Endodermal cell (in vitro differentiated cells): ENCODE results near the gene PDE6D. TPM values are rescaled to one million over a fixed set of nuclear protein-coding genes. Genes with fewer than 3 reads are reported as not detected.

ENCODE experiments used
- DNase-seq: peaks from one replicate; pipeline ENCODE4 v3.0.0-alpha.2; 2017
- H3K27ac ChIP-seq: 2 replicates; pipeline ENCODE4 v1.5.1; 2013; ENCODE audit warnings: mild to moderate bottlenecking, low read depth, low read length, moderate library complexity
- H3K27me3 ChIP-seq: 2 replicates; pipeline ENCODE4 v1.6.1; 2013; ENCODE audit warnings: mild to moderate bottlenecking, low read length, moderate library complexity; ENCODE audit not compliant: insufficient read depth, control insufficient read depth, poor library complexity, severe bottlenecking
- H3K36me3 ChIP-seq: 2 replicates; pipeline ENCODE4 v1.7.0; 2013; ENCODE audit warnings: mild to moderate bottlenecking, low read length, moderate library complexity; ENCODE audit not compliant: control insufficient read depth, insufficient read depth
- H3K4me1 ChIP-seq: one replicate; pipeline ENCODE4 v1.7.0; 2013; ENCODE audit warnings: low read length; ENCODE audit not compliant: control insufficient read depth, insufficient read depth
- H3K4me3 ChIP-seq: 2 replicates; pipeline ENCODE4 v1.5.1; 2013; ENCODE audit warnings: mild to moderate bottlenecking, low read length, moderate library complexity
- H3K9ac ChIP-seq: 2 replicates; pipeline ENCODE4 v1.6.1; 2013; ENCODE audit warnings: mild to moderate bottlenecking, low read length, moderate library complexity; ENCODE audit not compliant: poor library complexity, severe bottlenecking; ENCODE audit errors: extremely low read depth
- H3K9me3 ChIP-seq: 2 replicates; pipeline ENCODE4 v1.6.1; 2013; ENCODE audit warnings: mild to moderate bottlenecking, low read length, moderate library complexity; ENCODE audit not compliant: control insufficient read depth
- H3K27ac Mint-ChIP-seq: 2 replicates; pipeline ENCODE4 v1.8.0; 2020; ENCODE audit warnings: mixed read lengths
- H3K27me3 Mint-ChIP-seq: 2 replicates; pipeline ENCODE4 v1.8.0; 2021; ENCODE audit warnings: mild to moderate bottlenecking, mixed read lengths; ENCODE audit not compliant: insufficient read depth
- H3K36me3 Mint-ChIP-seq: 2 replicates; pipeline ENCODE4 v1.8.0; 2020; ENCODE audit warnings: low read depth, mixed read lengths
- H3K4me1 Mint-ChIP-seq: 2 replicates; pipeline ENCODE4 v1.8.0; 2020; ENCODE audit warnings: mixed read lengths
- H3K4me3 Mint-ChIP-seq: 2 replicates; pipeline ENCODE4 v1.8.0; 2020; ENCODE audit warnings: mild to moderate bottlenecking, moderate library complexity, mixed read lengths
- H3K9me3 Mint-ChIP-seq: 2 replicates; pipeline ENCODE4 v1.8.0; 2020; ENCODE audit warnings: mild to moderate bottlenecking, mixed read lengths
- WGBS, 2 experiments: methylation state at CpG; one replicate each; pipeline versions ENCODE4 v1.1.5 to v1.1.7; 2013; ENCODE audit warnings: missing lambda C conversion rate in 2 of 2, mixed read lengths in 1 of 2; ENCODE audit not compliant: insufficient coverage in 1 of 2, insufficient read length in 1 of 2; 5-methylcytosine and 5-hydroxymethylcytosine counted together
- total RNA-seq, 2 donors: library from RNA; stranded (reverse); fragmentation: NEBNext Ultra II Directional in 1 of 2; extraction: Animal tissue kit (Norgen Biotek cat#: 25700) in 1 of 2; gene quantifications; 2 replicates in 1 of 2; 3 replicates in 1 of 2; pipeline ENCODE4 v1.2.1, GENCODE V29; 2021
- TF ChIP-seq, protein P1 (sequence below): fragments of 200-600 bp; sonication (generic); conservative IDR thresholded peaks from 2 replicates; pipeline ENCODE4 v1.5.0; 2021; ENCODE audit warnings: antibody characterized with exemption, mild to moderate bottlenecking

The PDE6D gene
- total RNA-seq, 2 donors from 2014 or later, result 24.7 to 25.5 TPM

DNA sequence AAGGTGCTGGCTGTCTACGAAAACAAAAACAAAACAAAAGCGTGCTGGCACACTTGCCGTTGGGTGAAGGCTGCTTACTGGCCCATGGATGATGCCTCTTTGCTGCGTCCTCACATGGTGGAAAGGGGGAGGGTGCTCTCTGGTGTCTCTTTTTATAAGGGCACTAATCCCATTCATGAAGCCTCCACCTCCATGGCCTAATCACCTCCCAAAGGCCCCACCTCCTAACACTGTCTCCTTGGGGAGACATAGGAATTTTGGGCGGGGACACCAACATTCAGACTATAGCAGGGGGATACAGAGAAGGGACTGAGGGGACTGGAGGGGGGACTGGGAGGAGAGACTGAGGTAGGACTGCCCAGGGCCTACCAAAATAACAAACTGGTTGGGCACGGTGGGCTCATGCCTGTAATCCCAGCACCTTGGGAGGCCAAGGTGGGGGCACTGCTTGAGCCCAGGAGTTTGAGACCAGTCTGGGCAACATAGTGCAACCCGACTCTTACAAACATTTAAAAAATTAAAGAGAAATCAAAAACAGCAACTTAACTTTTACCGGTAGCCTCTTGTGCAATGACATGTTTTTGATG is 58.3 kb downstream of the PDE6D start:
- no peak overlapping the region for H3K27ac Mint-ChIP-seq
- TF ChIP-seq, protein P1, sequence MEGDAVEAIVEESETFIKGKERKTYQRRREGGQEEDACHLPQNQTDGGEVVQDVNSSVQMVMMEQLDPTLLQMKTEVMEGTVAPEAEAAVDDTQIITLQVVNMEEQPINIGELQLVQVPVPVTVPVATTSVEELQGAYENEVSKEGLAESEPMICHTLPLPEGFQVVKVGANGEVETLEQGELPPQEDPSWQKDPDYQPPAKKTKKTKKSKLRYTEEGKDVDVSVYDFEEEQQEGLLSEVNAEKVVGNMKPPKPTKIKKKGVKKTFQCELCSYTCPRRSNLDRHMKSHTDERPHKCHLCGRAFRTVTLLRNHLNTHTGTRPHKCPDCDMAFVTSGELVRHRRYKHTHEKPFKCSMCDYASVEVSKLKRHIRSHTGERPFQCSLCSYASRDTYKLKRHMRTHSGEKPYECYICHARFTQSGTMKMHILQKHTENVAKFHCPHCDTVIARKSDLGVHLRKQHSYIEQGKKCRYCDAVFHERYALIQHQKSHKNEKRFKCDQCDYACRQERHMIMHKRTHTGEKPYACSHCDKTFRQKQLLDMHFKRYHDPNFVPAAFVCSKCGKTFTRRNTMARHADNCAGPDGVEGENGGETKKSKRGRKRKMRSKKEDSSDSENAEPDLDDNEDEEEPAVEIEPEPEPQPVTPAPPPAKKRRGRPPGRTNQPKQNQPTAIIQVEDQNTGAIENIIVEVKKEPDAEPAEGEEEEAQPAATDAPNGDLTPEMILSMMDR, result no peak
- H3K27ac ChIP-seq, result no peak overlapping the region
- no peak overlapping the region for H3K4me3 Mint-ChIP-seq
- WGBS, 2 experiments, result 86 to 88% methylated on average over 5 to 8 of the region's 8 CpGs
- no peaks in the 10 kb centered on the region for H3K27me3 ChIP-seq
- peaks cover 6% of the 10 kb centered on the region for H3K4me1 Mint-ChIP-seq
- no peaks in the 10 kb centered on the region for H3K4me1 ChIP-seq
- H3K27me3 Mint-ChIP-seq, result no peaks in the 10 kb centered on the region
- no peaks in the 10 kb centered on the region for H3K36me3 ChIP-seq
- DNase-seq, result no peak
- H3K36me3 Mint-ChIP-seq, result no peaks in the 10 kb centered on the region
- H3K9me3 Mint-ChIP-seq, result no peaks in the 10 kb centered on the region
- no peaks in the 10 kb centered on the region for H3K9me3 ChIP-seq
- H3K9ac ChIP-seq, result no peak overlapping the region
- no peak overlapping the region for H3K4me3 ChIP-seq

DNA sequence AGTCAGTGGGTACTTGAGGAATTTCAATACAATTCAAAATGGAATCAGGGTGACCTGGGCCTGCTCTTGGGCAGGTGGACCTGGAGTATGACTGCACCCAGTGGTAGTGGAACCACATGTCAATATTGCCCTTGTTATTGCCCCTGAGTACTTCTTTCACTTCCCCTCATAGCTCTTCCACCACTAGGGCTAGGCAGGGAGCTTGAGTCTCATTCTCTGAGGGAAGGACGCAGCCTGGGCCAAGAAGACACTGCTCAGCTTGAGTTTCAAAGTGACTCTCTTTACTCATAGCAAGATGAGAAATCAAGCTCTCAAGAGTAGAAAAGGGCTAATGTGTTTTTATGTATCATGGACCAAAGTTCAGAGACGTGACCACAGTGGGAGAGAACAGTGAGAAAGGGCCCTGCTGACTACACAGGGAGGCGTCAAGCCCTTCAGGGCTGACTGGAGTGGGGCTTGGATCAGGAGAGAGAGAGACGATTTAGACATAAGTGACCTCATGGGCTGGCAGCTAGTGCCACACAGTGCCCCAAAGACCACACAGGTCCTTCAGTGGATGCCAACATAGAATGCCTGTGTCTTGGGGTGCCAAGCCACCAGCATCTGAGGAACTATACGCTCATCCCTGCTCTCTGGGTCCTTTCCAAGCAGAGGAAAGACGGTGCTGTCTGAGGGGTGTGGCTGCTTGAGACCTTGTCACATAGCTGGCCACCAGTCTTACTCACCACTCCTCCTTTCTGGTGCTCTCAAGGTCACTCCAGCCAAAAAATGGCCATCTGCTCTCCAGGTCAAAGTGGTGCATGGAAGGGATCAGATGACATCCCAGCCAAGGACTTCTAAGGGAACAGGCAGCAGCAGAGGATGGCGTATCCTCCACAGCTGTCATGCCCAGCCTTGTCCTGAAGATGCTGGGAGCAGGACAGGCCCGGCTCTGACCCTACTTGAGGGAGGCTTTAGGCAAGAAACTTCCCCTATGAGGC is 59.8 kb downstream of the PDE6D start:
- no peak overlapping the region for H3K4me3 ChIP-seq
- 90 to 95% methylated on average over 8 of the region's 8 CpGs for WGBS, 2 experiments
- no peaks in the 10 kb centered on the region for H3K27me3 Mint-ChIP-seq
- no peaks in the 10 kb centered on the region for H3K9me3 ChIP-seq
- H3K4me1 ChIP-seq, result no peaks in the 10 kb centered on the region
- TF ChIP-seq, protein P1, result peak; percentile 9
- no peak overlapping the region for H3K9ac ChIP-seq
- H3K4me1 Mint-ChIP-seq, result peaks cover 4% of the 10 kb centered on the region
- H3K36me3 Mint-ChIP-seq, result peaks cover 2% of the 10 kb centered on the region
- H3K27ac Mint-ChIP-seq, result no peak overlapping the region
- H3K36me3 ChIP-seq, result no peaks in the 10 kb centered on the region
- no peak overlapping the region for H3K27ac ChIP-seq
- no peak for DNase-seq
- H3K27me3 ChIP-seq, result no peaks in the 10 kb centered on the region
- no peak overlapping the region for H3K4me3 Mint-ChIP-seq
- no peaks in the 10 kb centered on the region for H3K9me3 Mint-ChIP-seq

DNA sequence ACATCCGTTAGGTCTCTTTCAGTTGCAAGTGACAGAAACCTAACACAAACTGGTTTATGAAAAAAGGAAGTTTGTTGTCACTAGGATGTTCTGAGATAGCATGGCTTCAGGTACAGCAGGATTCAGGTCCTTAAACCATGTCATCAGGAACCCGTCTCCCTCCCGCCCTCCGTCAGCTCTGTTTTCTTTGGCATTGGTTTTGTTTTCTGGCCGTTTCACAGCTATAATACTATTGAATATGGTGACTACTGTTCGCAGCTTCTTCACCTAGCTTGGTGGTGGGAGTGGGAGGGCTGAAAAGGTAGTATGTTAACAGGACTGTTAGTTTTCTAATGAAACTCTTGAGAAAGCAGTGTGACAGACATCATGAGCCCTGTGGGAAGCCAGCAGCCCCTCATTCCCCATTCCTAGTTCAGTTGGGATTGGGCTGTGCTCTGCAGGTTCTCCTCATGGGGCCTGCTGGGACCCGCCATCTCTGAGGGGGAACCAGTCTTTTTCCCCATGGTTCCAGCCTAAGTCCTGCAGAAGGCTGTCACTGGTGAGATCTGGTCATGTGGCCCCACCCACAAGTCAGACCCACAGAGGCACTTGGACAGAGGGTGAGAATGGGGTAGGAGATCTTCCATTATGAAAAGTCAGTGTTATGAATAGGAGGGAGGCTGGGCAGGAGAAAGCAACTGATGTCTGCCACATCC is 60.6 kb downstream of the PDE6D start:
- peaks cover 5% of the 10 kb centered on the region for H3K36me3 Mint-ChIP-seq
- no peaks in the 10 kb centered on the region for H3K27me3 Mint-ChIP-seq
- H3K9me3 Mint-ChIP-seq, result no peaks in the 10 kb centered on the region
- Histone ChIP-seq H3K27me3 (no peaks in the 10 kb centered on the region), H3K36me3 (peaks cover 6% of the 10 kb centered on the region), H3K4me1 (no peaks in the 10 kb centered on the region), H3K27ac (no peak overlapping the region), H3K9me3 (no peaks in the 10 kb centered on the region), H3K9ac (no peak overlapping the region), H3K4me3 (no peak overlapping the region)
- TF ChIP-seq, protein P1, result no peak
- WGBS, 2 experiments, result 91 to 93% methylated on average over 5 to 7 of the region's 7 CpGs
- no peak overlapping the region for H3K27ac Mint-ChIP-seq
- H3K4me3 Mint-ChIP-seq, result no peak overlapping the region
- peaks cover 4% of the 10 kb centered on the region for H3K4me1 Mint-ChIP-seq
- peak; percentile 43 for DNase-seq
